GM15510 (cell line): Measurements from ENCODE around the gene CRTAP.

Source experiments
- POLR2A ChIP-seq: IDR thresholded peaks from 3 replicates; pipeline ENCODE4 v1.6.1; 2011; ENCODE audit warnings: borderline replicate concordance; ENCODE audit not compliant: insufficient read length; ENCODE audit errors: extremely low read depth

CRTAP gene

GRCh38 chr3:33093847-33094246, 20.0 kb upstream of the CRTAP start:
- TF ChIP-seq POLR2A, result no peak

DNA sequence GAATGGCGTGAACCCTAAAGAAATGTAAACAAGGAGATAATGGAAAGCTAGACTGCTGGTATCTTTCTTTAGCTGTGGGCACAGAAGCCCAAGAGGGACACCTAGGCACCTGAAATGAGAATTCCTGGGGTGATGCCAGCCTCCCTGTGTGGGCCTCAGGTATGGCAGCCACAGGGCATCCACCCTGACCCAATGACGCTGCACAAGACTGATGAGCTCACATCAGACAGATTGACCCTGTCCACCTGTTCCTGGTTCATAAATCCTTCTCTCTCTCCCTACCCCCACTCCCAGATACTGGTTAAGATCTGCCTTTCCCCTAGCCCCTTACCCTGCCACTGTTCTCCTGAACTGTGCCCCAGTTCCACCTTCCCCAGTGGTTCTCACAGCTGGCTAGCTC, 18.4 kb upstream of the CRTAP start:
- no peak for TF ChIP-seq POLR2A

- no peak for TF ChIP-seq POLR2A
Measured at GRCh38 chr3:33096093-33096868, 17.5 kb upstream of the CRTAP start.

DNA sequence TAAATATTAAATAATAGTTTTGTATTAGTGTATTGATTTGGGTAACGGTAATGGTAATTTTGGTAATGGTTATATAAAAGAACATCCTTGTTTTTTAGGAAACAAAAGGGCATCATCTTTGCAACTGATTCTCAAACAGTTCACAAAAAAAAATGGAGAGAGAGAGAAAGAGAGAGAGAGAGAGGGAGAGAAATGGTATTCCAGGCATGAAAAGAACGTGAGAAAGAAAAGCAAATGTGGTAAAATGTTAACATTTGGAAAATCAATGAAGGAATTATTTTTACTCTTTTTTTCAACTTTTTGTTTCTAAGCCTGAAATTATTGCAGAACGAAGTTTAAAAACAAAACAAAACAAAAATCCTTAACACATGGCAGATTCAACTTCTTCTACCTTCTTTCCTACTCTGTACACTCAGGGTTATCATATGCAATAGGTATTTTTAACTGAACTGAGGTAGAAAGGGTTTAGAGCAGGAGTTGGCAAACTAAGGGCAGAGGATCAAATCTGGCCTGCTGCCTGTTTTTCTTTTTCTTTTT, 14.6 kb upstream of the CRTAP start:
- no peak for TF ChIP-seq POLR2A

DNA sequence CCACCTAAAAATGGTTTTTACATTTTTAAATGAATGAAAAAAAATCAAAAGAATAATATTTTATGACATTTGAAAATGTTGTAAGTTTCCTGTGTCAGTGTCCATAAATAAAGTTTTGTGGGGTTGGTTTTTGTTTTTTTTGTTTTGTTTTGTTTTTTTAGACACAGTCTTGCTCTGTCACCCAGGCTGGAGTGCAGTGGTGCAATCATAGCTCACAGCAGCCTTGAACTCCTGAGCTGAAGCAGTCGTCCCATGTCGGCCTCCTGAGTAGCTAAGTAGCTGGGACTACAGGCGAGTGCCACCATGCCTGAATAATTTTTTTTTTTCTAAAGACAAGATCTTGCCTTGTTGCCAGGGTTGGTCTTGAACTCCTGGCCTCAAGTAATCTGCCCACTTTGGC, 14.1 kb upstream of the CRTAP start:
- TF ChIP-seq POLR2A, result no peak

DNA sequence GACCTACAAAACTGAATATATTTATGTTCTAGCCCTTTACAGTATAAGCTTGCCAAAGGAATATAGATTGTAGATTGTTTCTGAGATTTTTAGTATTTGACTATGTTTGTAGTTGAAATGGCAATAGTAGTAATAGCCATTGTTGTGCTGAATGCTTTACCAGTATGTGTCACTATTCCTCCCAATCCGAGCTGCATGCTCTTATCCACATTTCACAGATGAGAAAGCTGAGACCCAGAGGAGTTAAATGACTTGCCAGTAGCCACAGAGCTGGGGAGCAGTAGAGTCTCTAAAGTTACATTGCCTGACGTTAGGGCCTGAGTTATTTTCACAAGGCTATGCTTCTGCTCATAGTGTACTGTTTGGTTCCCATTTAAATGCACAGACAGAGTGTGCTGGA, 13.6 kb upstream of the CRTAP start:
- no peak for TF ChIP-seq POLR2A

DNA sequence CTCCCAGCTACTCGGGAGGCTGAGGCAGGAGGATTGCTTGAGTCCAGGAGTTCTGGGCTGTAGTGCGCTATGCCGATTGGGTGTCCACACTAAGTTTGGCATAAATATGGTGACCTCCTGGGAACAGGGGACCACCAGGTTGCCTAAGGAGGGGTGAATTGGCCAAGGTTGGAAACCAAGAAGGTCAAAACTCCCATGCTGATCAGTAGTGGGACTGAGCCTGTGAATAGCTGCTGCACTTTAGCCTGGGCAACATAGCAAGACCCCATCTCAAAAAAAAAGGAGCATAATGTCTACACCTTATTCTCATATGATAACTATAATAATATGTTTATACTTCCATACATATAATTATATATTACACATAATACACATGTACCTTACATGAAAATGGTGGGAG, 10.8 kb upstream of the CRTAP start:
- no peak for TF ChIP-seq POLR2A

DNA sequence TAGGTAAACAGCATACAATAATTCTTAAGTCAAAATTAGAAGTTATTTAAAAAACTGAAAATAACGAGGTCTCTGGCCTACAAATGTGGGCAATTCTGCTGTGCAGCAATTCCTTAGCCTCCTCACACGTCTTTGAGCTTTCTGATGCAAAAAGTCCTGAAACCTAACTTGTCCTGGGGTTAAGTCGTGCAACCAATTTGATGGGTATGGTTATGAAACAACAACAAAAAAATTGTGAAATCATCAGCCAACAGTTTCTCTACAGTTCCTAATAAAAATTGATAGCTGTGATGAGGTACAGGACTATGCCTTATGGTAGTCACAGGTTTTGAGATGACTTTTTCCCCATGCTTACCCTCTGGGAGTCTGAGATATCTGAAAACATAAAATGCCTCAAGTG, 10.3 kb upstream of the CRTAP start:
- TF ChIP-seq POLR2A, result no peak

DNA sequence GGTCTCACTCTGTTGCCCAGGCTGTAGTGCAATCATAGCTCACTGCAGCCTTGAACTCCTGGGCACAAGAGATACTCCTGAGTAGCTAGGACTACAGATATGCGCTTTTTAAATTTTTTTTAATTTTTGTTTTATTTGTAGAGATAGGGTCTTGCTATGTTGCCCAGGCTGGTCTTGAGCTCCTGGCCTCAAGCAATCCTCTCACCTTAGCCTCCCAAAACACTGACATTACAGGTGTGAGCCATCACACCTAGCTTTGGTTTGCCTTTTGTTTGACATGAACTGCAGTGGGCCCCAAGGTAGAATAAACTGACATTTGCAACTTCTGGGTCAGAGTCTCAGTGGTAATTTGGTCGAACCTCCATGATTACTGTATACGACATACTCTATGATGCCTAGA, 9.0 kb upstream of the CRTAP start:
- TF ChIP-seq POLR2A, result no peak

DNA sequence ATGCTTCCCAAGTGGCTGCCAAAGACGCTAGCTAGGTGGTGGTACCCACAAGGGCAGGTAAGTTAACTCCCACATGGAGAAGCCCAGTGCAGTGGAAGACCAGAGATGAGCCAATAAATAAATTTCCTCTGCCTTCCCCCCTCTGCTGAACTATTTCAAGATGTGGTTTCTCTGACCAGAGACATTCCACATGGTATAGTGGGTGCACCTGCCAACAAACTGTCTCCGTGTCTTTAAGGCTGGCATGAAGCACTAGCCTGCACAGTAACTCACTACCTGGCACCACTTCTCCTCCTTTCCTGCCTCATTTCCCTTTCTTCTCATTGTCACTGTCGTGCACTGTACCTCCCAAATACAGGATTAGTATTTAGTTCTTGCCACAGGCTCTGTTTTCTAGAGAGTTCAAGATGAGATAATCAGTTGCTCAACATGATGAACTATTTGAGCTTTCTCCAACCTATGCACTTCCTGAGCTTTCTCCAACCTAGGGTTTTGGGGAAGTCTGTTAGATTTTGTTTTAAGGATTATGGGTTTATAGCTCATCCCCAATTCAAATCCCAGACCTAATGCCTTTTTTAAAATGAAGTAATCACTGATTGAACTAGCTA, 8.4 kb upstream of the CRTAP start:
- TF ChIP-seq POLR2A, result no peak

- TF ChIP-seq POLR2A, result no peak
Measured at GRCh38 chr3:33111581-33111980, 2.2 kb upstream of the CRTAP start.

GRCh38 chr3:33114622-33115023, 809 bp downstream of the CRTAP start:
- no peak for TF ChIP-seq POLR2A

DNA sequence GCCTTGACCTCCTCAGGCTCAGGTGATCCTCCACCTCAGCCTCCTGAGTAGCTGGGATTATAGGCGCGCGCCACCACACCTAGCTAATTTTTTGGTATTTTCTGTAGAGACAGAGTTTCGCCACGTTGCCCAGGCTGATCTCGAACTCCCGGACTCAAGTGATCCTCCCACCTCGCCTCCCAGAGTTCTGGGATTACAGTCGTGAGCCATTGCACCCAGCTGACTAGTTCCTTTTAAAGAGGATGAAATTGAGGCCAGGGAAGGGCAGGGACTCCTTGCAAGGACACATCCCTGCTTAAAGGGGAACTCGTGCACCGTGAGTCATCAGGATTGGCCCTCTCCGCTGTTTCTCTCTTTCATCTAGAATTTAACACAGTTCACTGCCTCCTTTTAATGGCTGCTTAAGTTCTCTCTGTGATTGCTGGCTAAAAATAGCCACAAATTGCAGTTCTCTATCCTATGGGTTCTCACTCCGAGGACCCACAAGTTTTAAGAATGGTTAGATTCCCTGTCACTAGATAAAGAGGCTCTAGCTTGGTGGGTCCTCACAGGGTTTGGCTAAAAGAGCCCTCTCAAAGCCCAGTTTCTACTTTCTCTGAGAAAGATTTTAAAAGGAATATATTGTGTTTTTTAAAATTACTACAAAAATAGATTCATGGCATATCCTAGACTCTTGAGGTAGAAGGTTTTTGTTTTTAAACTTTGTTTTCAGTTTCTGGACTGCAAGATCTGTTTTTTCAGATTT, 1.4 kb downstream of the CRTAP start:
- no peak for TF ChIP-seq POLR2A

- TF ChIP-seq POLR2A, result no peak
Measured at GRCh38 chr3:33117461-33117860, 3.6 kb downstream of the CRTAP start.

DNA sequence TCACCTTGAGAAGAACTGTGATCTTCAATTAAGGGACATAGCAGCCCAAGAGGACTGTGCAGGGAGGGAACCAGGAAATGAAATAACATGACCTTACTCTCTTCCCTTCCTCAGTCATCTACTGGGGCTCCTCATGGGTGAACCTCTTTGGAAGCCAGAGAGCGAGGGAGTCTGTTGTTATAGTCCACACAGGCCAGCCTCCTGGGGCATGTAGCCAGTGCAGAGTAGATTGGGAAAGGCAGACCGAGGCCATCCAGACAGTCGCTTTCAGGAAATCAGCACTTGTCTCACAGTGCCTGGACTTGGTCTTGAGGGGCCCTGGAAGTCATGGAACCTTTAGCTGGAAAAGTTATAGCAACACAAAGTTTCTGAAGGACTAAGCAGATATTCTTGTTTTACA, 6.1 kb downstream of the CRTAP start:
- no peak for TF ChIP-seq POLR2A
